K562 (cell line): Measurements from ENCODE around the gene SCYGR3. TPM values are rescaled to one million over a fixed set of nuclear protein-coding genes. Genes with fewer than 3 reads are reported as not detected.

Experiments
- ATAC-seq: fragments of 200-7000 bp; cut with Tn5 transposase; 3 replicates; pipeline ENCODE4 v1.9.1; 2020; ENCODE audit warnings: moderate library complexity
- BruUV-seq: library from RNA; stranded (reverse); fragments of 400-500 nt; replicated peaks from 2 replicates; lab custom pipeline; 2021; lab: Mats Ljungman, UMichigan
- CTCF ChIA-PET: fragments of 300-600 bp; formaldehyde crosslinking; extraction: SDS; loops from one replicate; lab custom pipeline; 2021; ENCODE audit warnings: low intra/inter-chr PET ratio; lab: Yijun Ruan, JAX
- POLR2A ChIA-PET: fragments of 300-600, 350-650 bp; sonication (Branson Sonifier 250); formaldehyde crosslinking; extraction: SDS; loops from one replicate; lab custom pipeline; 2021; ENCODE audit warnings: antibody characterized with exemption, inconsistent platforms; lab: Yijun Ruan, JAX
- DNase-seq, 4 experiments: peaks; one replicate each; pipeline versions ENCODE4 v3.0.0 to v3.0.0-alpha.2; 2011 to 2018; ENCODE audit warnings: low spot score in 3 of 4, mixed read lengths in 3 of 4; ENCODE audit errors: extremely low read depth in 1 of 4
- FAIRE-seq: peaks from 2 replicates; lab custom pipeline; 2011; peaks lifted over from hg19 to GRCh38; lab: Jason Lieb, UNC
- H2AFZ ChIP-seq: 2 replicates; pipeline ENCODE4 v1.6.0; 2011; ENCODE audit warnings: low read depth, low read length, control low read depth, inconsistent platforms
- H3K27ac ChIP-seq: fragments of 200-600 bp; 3 replicates; pipeline ENCODE4 v1.8.0; 2011; ENCODE audit warnings: low read depth, mild to moderate bottlenecking, control low read depth, inconsistent platforms, low read length, moderate library complexity, mixed read lengths; ENCODE audit errors: extremely low read depth
- H3K27me3 ChIP-seq, 2 experiments: fragments of 300-600 bp in 1 of 2; 2 replicates in 1 of 2; 3 replicates in 1 of 2; pipeline versions ENCODE4 v1.6.0 to v1.8.0; 2011; ENCODE audit warnings: inconsistent platforms in 2 of 2, low read length in 2 of 2, mild to moderate bottlenecking in 1 of 2, mixed read lengths in 1 of 2, moderate library complexity in 1 of 2; ENCODE audit not compliant: control insufficient read depth in 2 of 2, insufficient read depth in 2 of 2
- H3K36me3 ChIP-seq: fragments of 300-600 bp; 3 replicates; pipeline ENCODE4 v1.8.0; 2011; ENCODE audit warnings: mild to moderate bottlenecking, low read length, inconsistent platforms; ENCODE audit not compliant: control insufficient read depth, insufficient read depth
- H3K4me1 ChIP-seq, 2 experiments: fragments of 200-600 bp in 1 of 2; replicated peaks in 1 of 2; 2 replicates in 1 of 2; 3 replicates in 1 of 2; pipeline versions ENCODE4 v1.5.1 to v1.8.0; 2011; ENCODE audit warnings: inconsistent platforms in 2 of 2, low read length in 2 of 2, mild to moderate bottlenecking in 1 of 2, mixed read lengths in 1 of 2, moderate library complexity in 1 of 2; ENCODE audit not compliant: control insufficient read depth in 2 of 2, insufficient read depth in 2 of 2
- H3K4me2 ChIP-seq: 2 replicates; pipeline ENCODE4 v1.6.1; 2011; ENCODE audit warnings: low read length, control low read depth, inconsistent platforms, mixed read lengths; ENCODE audit not compliant: insufficient read depth
- H3K4me3 ChIP-seq: fragments of 200-600 bp; sonication (generic), shearing (Covaris generic); 2 replicates; pipeline ENCODE4 v1.5.1; 2016; ENCODE audit warnings: control low read depth, inconsistent platforms
- H3K79me2 ChIP-seq: fragments of 200-600 bp; 3 replicates; pipeline ENCODE4 v1.8.0; 2011; ENCODE audit warnings: low read length, inconsistent platforms; ENCODE audit not compliant: control insufficient read depth, insufficient read depth
- H3K9ac ChIP-seq, 2 experiments: 2 replicates each; pipeline versions ENCODE4 v1.6.0 to v1.6.1; 2011; ENCODE audit warnings: low read depth in 2 of 2, low read length in 2 of 2, control low read depth in 1 of 2, inconsistent platforms in 1 of 2, mild to moderate bottlenecking in 1 of 2, mixed read lengths in 1 of 2; ENCODE audit not compliant: insufficient read depth in 1 of 2
- H3K9me1 ChIP-seq: one replicate; pipeline ENCODE4 v1.6.0; 2011; ENCODE audit warnings: inconsistent platforms, mild to moderate bottlenecking, low read length, moderate library complexity; ENCODE audit not compliant: control insufficient read depth, insufficient read depth
- H3K9me3 ChIP-seq: replicated peaks from 2 replicates; pipeline ENCODE4 v1.5.1; 2011; ENCODE audit warnings: low read depth, low read length, inconsistent platforms; ENCODE audit not compliant: control insufficient read depth, insufficient read depth
- H4K20me1 ChIP-seq: replicated peaks from 2 replicates; pipeline ENCODE4 v1.6.1; 2011; ENCODE audit warnings: low read length, inconsistent platforms, mixed read lengths; ENCODE audit not compliant: control insufficient read depth, insufficient read depth
- CREB3L1 ChIP-seq: fragments of 450-650 bp; IDR thresholded peaks from 2 replicates; pipeline ENCODE4 v1.6.1; 2014; ENCODE audit warnings: low read depth, mild to moderate bottlenecking, moderate library complexity, borderline replicate concordance
- ETS2 ChIP-seq: IDR thresholded peaks from 2 replicates; pipeline ENCODE4 v1.6.1; 2016; ENCODE audit warnings: borderline replicate concordance, missing genetic modification characterization, mild to moderate bottlenecking, moderate library complexity, missing compliant biosample characterization; ENCODE audit not compliant: poor library complexity, severe bottlenecking
- HOMEZ ChIP-seq: fragments of 250-450 bp; sonication (Bioruptor Pico); IDR thresholded peaks from 2 replicates; pipeline ENCODE4 v1.4.0; 2020; ENCODE audit warnings: mild to moderate bottlenecking, moderate library complexity
- MEF2D ChIP-seq: conservative IDR thresholded peaks from 2 replicates; pipeline ENCODE4 v1.6.1; 2016; ENCODE audit warnings: low read depth, missing genetic modification characterization, missing compliant biosample characterization
- NBN ChIP-seq: fragments of 450-650 bp; IDR thresholded peaks from 2 replicates; pipeline ENCODE4 v1.6.1; 2016; ENCODE audit warnings: low read depth, mild to moderate bottlenecking
- NCOA4 ChIP-seq: fragments of 450-650 bp; IDR thresholded peaks from 2 replicates; pipeline ENCODE4 v1.6.1; 2018; ENCODE audit warnings: mild to moderate bottlenecking; ENCODE audit not compliant: partially characterized antibody
- NR4A1 ChIP-seq, 2 experiments: fragments of 250-450 bp in 1 of 2; fragments of 450-650 bp in 1 of 2; sonication (Bioruptor Pico) in 1 of 2; IDR thresholded peaks; 2 replicates each; pipeline versions ENCODE4 v1.4.0 to v1.6.1; 2016 to 2020; ENCODE audit warnings: mild to moderate bottlenecking in 2 of 2, missing compliant biosample characterization in 1 of 2, missing genetic modification characterization in 1 of 2, moderate library complexity in 1 of 2
- PHB2 ChIP-seq: fragments of 450-650 bp; IDR thresholded peaks from 2 replicates; pipeline ENCODE4 v1.6.1; 2017; ENCODE audit warnings: low read depth
- SMARCA4 ChIP-seq: fragments of 450-650 bp; IDR thresholded peaks from 2 replicates; pipeline ENCODE4 v1.6.1; 2016
- SRSF3 ChIP-seq: fragments of 200-400 bp; formaldehyde crosslinking; IDR thresholded peaks from 2 replicates; pipeline ENCODE4 v1.6.1; 2016; ENCODE audit warnings: mild to moderate bottlenecking, low read length, moderate library complexity; ENCODE audit not compliant: insufficient read depth
- SRSF9 ChIP-seq: fragments of 200-400 bp; formaldehyde crosslinking; IDR thresholded peaks from 2 replicates; pipeline ENCODE4 v1.6.1; 2017; ENCODE audit warnings: low read depth, low read length, borderline replicate concordance
- TCFL5 ChIP-seq: fragments of 250-450 bp; sonication (Bioruptor Pico); conservative IDR thresholded peaks from 2 replicates; pipeline ENCODE4 v1.6.1; 2021; ENCODE audit warnings: mild to moderate bottlenecking, moderate library complexity, matching md5 sums
- ZNF324 ChIP-seq: fragments of 250-450 bp; sonication (Bioruptor Pico); IDR thresholded peaks from 2 replicates; pipeline ENCODE4 v1.4.0; 2020; ENCODE audit warnings: mild to moderate bottlenecking
- ZNF436 ChIP-seq: fragments of 250-450, 450-650 bp; sonication (Bioruptor Pico); formaldehyde crosslinking; IDR thresholded peaks from 2 replicates; pipeline ENCODE4 v1.7.0; 2020; ENCODE audit warnings: mild to moderate bottlenecking
- ZSCAN32 ChIP-seq: fragments of 450-650 bp; formaldehyde crosslinking; IDR thresholded peaks from 2 replicates; pipeline ENCODE4 v1.4.0; 2020; ENCODE audit warnings: mild to moderate bottlenecking, moderate library complexity
- WGBS: fragments of 100-300 bp; shearing (Covaris generic); methylation state at CpG from one replicate; pipeline ENCODE4 v1.1.6; 2016; ENCODE audit warnings: low coverage, mixed read lengths; ENCODE audit not compliant: insufficient coverage; ENCODE audit errors: missing lambda C conversion rate; 5-methylcytosine and 5-hydroxymethylcytosine counted together
- in situ Hi-C: fragments of 300-500 bp; cut with MboI; formaldehyde crosslinking; loops from 4 replicates; pipeline ENCODE4 v1.15.0; 2018; ENCODE audit warnings: inconsistent platforms, mixed read lengths
- intact Hi-C: fragments of 100-400 bp; cut with micrococcal nuclease; formaldehyde crosslinking; loops from 2 replicates; pipeline ENCODE4 v1.14.2; 2022
- polyA plus RNA-seq, 8 experiments: library from polyadenylated mRNA; depleted of rRNA in 4 of 8; stranded (reverse) in 5 of 8; unstranded in 3 of 8; fragments of >200 nt; fragmentation: Nextera tagmentation in 2 of 8; fragmentation: Illumina TruSeq in 1 of 8; extraction: Ambion mirVana in 2 of 8; extraction: Trizol in 1 of 8; gene quantifications; 2 replicates each; pipeline versions ENCODE4 v1.2.1 to v1.2.3, GENCODE V29; 2011 to 2014; ENCODE audit warnings: inconsistent platforms in 1 of 8, missing spikeins in 1 of 8
- total RNA-seq, 7 experiments: library from RNA; depleted of rRNA in 6 of 7; stranded (reverse); fragments of >200 nt in 6 of 7; fragmentation: Illumina TruSeq in 2 of 7; extraction: Trizol in 2 of 7; gene quantifications; 2 replicates each; pipeline versions ENCODE4 v1.2.1 to v1.2.3, GENCODE V29; 2011 to 2021; ENCODE audit warnings: low replicate concordance in 1 of 7
- TF ChIP-seq, protein P1 (sequence below): fragments of 450-650 bp; formaldehyde crosslinking; IDR thresholded peaks from 2 replicates; pipeline ENCODE4 v1.4.0; 2020; ENCODE audit warnings: mild to moderate bottlenecking
- TF ChIP-seq, protein P2 (sequence below): fragments of 250-450 bp; sonication (Bioruptor Pico); IDR thresholded peaks from 2 replicates; pipeline ENCODE4 v1.8.0; 2022; ENCODE audit warnings: moderate library complexity, mild to moderate bottlenecking, inconsistent platforms
- TF ChIP-seq, protein P3 (sequence below), 2 experiments: fragments of 450-650 bp; conservative IDR thresholded peaks; 2 replicates each; pipeline ENCODE4 v1.6.1; 2017; ENCODE audit warnings: mild to moderate bottlenecking in 2 of 2, moderate library complexity in 2 of 2

Gene SCYGR3
- total and polyA plus RNA-seq, 9 of the 15 experiments (the other 6 are each of a cell fraction or from before 2014, with no cell fraction given): not detected

DNA sequence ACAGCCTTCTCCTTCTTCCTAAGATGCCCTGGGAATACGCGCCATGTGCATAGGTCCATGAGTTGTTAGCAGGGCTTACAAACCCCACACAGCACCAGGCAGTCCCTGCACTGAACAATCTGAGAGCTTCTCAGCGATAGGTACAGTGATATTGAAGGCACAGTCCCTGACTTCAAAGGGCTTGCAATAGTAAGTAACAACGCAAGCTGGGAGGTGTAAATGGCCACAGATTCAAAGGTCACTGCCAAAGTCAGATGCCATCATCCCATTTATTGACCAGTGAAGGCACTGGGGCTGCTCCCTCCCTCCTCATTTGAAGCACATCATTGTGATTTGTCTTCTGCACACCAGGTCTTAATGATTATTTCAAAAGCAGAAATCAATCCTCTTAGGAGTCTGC, 541 bp upstream of the SCYGR3 start:
- BruUV-seq: no TSS peak
- no peak for TF ChIP-seq SRSF3
- TF ChIP-seq NR4A1 (CRISPR knock-in tag; IDR thresholded peaks at IDR 0.05): no peak
- no peak for TF ChIP-seq NR4A1 (tag; IDR thresholded peaks at IDR 0.05)
- no peak for TF ChIP-seq NCOA4
- no peak for TF ChIP-seq ZNF436 (CRISPR knock-in tag)
- TF ChIP-seq, protein P1, sequence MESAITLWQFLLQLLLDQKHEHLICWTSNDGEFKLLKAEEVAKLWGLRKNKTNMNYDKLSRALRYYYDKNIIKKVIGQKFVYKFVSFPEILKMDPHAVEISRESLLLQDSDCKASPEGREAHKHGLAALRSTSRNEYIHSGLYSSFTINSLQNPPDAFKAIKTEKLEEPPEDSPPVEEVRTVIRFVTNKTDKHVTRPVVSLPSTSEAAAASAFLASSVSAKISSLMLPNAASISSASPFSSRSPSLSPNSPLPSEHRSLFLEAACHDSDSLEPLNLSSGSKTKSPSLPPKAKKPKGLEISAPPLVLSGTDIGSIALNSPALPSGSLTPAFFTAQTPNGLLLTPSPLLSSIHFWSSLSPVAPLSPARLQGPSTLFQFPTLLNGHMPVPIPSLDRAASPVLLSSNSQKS: no peak
- no peak for TF ChIP-seq ZSCAN32 (CRISPR knock-in tag)
- TF ChIP-seq ETS2 (tag): no peak
- TF ChIP-seq, protein P2, sequence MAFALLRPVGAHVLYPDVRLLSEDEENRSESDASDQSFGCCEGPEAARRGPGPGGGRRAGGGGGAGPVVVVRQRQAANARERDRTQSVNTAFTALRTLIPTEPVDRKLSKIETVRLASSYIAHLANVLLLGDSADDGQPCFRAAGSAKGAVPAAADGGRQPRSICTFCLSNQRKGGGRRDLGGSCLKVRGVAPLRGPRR (CRISPR knock-in tag): no peak
- TF ChIP-seq NBN: no peak
- TF ChIP-seq HOMEZ (CRISPR knock-in tag): no peak
- TF ChIP-seq TCFL5 (CRISPR knock-in tag): no peak
- no peak for TF ChIP-seq PHB2
- TF ChIP-seq MEF2D (tag): no peak
- TF ChIP-seq ZNF324: no peak
- TF ChIP-seq SMARCA4: no peak
- no peak for TF ChIP-seq SRSF9
- TF ChIP-seq, protein P3, sequence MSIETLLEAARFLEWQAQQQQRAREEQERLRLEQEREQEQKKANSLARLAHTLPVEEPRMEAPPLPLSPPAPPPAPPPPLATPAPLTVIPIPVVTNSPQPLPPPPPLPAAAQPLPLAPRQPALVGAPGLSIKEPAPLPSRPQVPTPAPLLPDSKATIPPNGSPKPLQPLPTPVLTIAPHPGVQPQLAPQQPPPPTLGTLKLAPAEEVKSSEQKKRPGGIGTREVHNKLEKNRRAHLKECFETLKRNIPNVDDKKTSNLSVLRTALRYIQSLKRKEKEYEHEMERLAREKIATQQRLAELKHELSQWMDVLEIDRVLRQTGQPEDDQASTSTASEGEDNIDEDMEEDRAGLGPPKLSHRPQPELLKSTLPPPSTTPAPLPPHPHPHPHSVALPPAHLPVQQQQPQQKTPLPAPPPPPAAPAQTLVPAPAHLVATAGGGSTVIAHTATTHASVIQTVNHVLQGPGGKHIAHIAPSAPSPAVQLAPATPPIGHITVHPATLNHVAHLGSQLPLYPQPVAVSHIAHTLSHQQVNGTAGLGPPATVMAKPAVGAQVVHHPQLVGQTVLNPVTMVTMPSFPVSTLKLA (conservative IDR thresholded peaks at IDR 0.05): no peak
- TF ChIP-seq CREB3L1: no peak

More for the DNA sequence above, 541 bp upstream of the SCYGR3 start:
- no peaks in the 10 kb centered on the region for H3K79me2 ChIP-seq
- DNase-seq (no peak), ATAC-seq (no peak), FAIRE-seq (no peak)
- H3K27me3 ChIP-seq: peaks cover 0 to 35% of the 10 kb centered on the region in 2 experiments; a peak in 2 of 5 replicates
- no peaks in the 10 kb centered on the region for H4K20me1 ChIP-seq
- no peaks in the 10 kb centered on the region for H3K4me1 ChIP-seq
- H3K27ac ChIP-seq: no peak overlapping the region
- intact Hi-C loops (no loop called here), in situ Hi-C loops (no loop called here)
- no peaks in the 10 kb centered on the region for H3K9me1 ChIP-seq
- ChIA-PET CTCF (no interaction called here), POLR2A (no interaction called here)
- H3K9ac ChIP-seq: no peak overlapping the region
- H3K4me2 ChIP-seq: no peak overlapping the region
- no peaks in the 10 kb centered on the region for H3K9me3 ChIP-seq
- H3K4me3 ChIP-seq: no peak overlapping the region
- WGBS: 0% methylated on average over 4 of the region's 4 CpGs
- H3K36me3 ChIP-seq: no peaks in the 10 kb centered on the region
- H2AFZ ChIP-seq: no peak overlapping the region
